Sigmoid colon (tissue), 4 donors: ENCODE data around the gene ELOVL5.

Experiments used
- POLR2A ChIP-seq, 2 donors: fragments of 450-650 bp; IDR thresholded peaks; one replicate each; pipeline ENCODE4 v1.6.1; 2016; ENCODE audit warnings: antibody characterized with exemption in 2 of 2, mild to moderate bottlenecking in 2 of 2, moderate library complexity in 2 of 2
- POLR2AphosphoS5 ChIP-seq, 4 donors: sonication (generic); formaldehyde crosslinking; IDR thresholded peaks; one replicate each; pipeline ENCODE4 v1.6.1; 2017; ENCODE audit warnings: antibody characterized with exemption in 4 of 4
- TF ChIP-seq, protein P1 (sequence below), 4 experiments: fragments of 450-650 bp in 3 of 4; fragments of 200-600 bp in 1 of 4; IDR thresholded peaks; one replicate each; pipeline ENCODE4 v1.5.1; 2016 to 2019; ENCODE audit warnings: antibody characterized with exemption in 4 of 4, mild to moderate bottlenecking in 3 of 4, moderate library complexity in 2 of 4

DNA sequence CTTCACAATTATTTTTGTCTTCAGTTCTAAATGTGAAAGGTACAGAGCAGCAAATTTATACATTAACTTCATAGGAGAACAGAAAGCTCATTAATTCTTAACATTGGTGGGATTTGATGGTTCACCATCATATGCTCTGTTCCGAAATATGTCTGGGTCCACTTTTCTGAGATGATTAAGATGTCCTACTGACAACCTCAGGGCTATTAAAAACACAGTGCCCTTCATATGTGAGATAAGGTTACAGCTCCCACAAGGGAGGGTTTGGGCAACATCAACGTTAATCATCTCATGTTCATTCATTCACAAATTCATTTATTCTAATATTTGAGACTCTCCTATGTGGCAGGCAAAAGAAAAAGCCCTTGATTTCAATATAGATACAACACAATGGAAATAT is 91.2 kb downstream of the ELOVL5 start:
- TF ChIP-seq, protein P1, sequence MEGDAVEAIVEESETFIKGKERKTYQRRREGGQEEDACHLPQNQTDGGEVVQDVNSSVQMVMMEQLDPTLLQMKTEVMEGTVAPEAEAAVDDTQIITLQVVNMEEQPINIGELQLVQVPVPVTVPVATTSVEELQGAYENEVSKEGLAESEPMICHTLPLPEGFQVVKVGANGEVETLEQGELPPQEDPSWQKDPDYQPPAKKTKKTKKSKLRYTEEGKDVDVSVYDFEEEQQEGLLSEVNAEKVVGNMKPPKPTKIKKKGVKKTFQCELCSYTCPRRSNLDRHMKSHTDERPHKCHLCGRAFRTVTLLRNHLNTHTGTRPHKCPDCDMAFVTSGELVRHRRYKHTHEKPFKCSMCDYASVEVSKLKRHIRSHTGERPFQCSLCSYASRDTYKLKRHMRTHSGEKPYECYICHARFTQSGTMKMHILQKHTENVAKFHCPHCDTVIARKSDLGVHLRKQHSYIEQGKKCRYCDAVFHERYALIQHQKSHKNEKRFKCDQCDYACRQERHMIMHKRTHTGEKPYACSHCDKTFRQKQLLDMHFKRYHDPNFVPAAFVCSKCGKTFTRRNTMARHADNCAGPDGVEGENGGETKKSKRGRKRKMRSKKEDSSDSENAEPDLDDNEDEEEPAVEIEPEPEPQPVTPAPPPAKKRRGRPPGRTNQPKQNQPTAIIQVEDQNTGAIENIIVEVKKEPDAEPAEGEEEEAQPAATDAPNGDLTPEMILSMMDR (IDR thresholded peaks at IDR 0.05), result no peak
- TF ChIP-seq POLR2A (IDR thresholded peaks at IDR 0.05) (no peak), POLR2AphosphoS5 (IDR thresholded peaks at IDR 0.05) (no peak)
